ENCODE measurements around the gene NEURL1. TPM values are rescaled to one million over a fixed set of nuclear protein-coding genes. Genes with fewer than 3 reads are reported as not detected.

The NEURL1 gene
- total and polyA plus RNA-seq, 10 of the 15 experiments (the other 5 are each of a cell fraction or from before 2014, with no cell fraction given) = 0.02 to 0.05 (median 0.05) TPM; not detected in 6

DNA sequence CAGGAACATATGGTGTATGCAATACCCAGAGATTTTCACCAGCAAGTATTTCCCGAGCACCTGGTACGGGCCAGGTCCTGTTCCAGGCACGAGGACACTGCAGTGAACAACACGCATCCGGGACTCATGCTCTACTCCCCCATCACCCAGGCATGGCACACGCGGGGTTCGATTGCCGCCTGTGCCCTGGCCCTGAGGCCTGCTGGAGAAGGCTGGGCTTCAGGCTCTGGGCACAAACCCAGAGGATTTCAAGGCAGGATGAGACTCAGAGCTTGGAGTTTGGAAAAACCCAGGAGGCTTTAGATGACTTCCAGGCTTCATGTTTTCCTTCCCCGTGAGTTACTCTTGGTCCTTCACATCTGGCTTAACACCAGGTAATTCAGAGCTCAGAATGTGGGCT lies 143.5 kb downstream of the NEURL1 start:
- RAD21 ChIA-PET (ENCODE audit: unreplicated experiment) = interaction anchor here (1.5 kb wide), 1 partner anchor 50 kb away, joined by 4 read pairs; no protein-coding TSS in a partner anchor
- TF ChIP-seq, protein P1, sequence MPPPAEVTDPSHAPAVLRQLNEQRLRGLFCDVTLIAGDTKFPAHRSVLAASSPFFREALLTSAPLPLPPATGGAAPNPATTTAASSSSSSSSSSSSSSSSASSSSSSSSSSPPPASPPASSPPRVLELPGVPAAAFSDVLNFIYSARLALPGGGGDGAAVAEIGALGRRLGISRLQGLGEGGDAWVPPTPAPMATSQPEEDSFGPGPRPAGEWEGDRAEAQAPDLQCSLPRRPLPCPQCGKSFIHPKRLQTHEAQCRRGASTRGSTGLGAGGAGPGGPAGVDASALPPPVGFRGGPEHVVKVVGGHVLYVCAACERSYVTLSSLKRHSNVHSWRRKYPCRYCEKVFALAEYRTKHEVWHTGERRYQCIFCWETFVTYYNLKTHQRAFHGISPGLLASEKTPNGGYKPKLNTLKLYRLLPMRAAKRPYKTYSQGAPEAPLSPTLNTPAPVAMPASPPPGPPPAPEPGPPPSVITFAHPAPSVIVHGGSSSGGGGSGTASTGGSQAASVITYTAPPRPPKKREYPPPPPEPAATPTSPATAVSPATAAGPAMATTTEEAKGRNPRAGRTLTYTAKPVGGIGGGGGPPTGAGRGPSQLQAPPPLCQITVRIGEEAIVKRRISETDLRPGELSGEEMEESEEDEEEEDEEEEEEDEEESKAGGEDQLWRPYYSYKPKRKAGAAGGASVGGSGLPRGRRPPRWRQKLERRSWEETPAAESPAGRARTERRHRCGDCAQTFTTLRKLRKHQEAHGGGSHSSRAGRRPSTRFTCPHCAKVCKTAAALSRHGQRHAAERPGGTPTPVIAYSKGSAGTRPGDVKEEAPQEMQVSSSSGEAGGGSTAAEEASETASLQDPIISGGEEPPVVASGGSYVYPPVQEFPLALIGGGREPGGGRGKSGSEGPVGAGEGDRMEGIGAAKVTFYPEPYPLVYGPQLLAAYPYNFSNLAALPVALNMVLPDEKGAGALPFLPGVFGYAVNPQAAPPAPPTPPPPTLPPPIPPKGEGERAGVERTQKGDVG (CRISPR knock-in tag; IDR thresholded peaks at IDR 0.05) = no peak
- TF ChIP-seq PAX8 (IDR thresholded peaks at IDR 0.05) (no peak), MXI1 (IDR thresholded peaks at IDR 0.05; ENCODE audit: low read depth, low read length) (no peak), JUNB (IDR thresholded peaks at IDR 0.05) (no peak), ZNF217 (IDR thresholded peaks at IDR 0.05) (no peak), ASH2L (IDR thresholded peaks at IDR 0.05; ENCODE audit: borderline replicate concordance, low read depth) (no peak), MEF2A (IDR thresholded peaks at IDR 0.05; ENCODE audit: insufficient read depth, low read depth, low read length) (no peak), HDGF (IDR thresholded peaks at IDR 0.05) (no peak), SP1 (IDR thresholded peaks at IDR 0.05; ENCODE audit: low read depth, low read length) (no peak)
- Histone ChIP-seq H3K4me2 (ENCODE audit: control insufficient read depth, insufficient read depth) (no peak overlapping the region), H3K4me1 (ENCODE audit: control insufficient read depth, insufficient read depth, low read length) (peaks cover 3% of the 10 kb centered on the region), H4K20me1 (ENCODE audit: control insufficient read depth, insufficient read depth) (no peaks in the 10 kb centered on the region), H3K9me3 (replicated peaks; ENCODE audit: control insufficient read depth, insufficient read depth, low read length) (no peaks in the 10 kb centered on the region), H3K36me3 (ENCODE audit: control insufficient read depth in 2 of 2, insufficient read depth in 2 of 2, low read length in 1 of 2) (peaks cover 3 to 10% of the 10 kb centered on the region in 2 experiments), H2AFZ (ENCODE audit: control insufficient read depth, low read depth, low read length) (no peak overlapping the region), H3K4me3 (no peak overlapping the region), H3K79me2 (ENCODE audit: control insufficient read depth, insufficient read depth, low read length) (no peaks in the 10 kb centered on the region; the same call in 1 of the 2 replicates), H3K9ac (ENCODE audit: control insufficient read depth, insufficient read depth, low read length) (no peak overlapping the region), H3K27me3 (replicated peaks in 1 of 2; ENCODE audit: control insufficient read depth in 2 of 2, insufficient read depth in 2 of 2, low read length in 1 of 2) (no peaks in the 10 kb centered on the region), H3K27ac (ENCODE audit: control insufficient read depth, insufficient read depth) (no peak overlapping the region)
- intact Hi-C loops (cut with micrococcal nuclease; ENCODE audit: unreplicated experiment) = no loop called here
- POLR2A ChIA-PET = no interaction called here
- FAIRE-seq (no peak), ATAC-seq (no peak), DNase-seq (ENCODE audit: low read depth, low spot score) (no peak)
- CTCF ChIA-PET = interaction anchor here (1.9 kb wide), 1 partner anchor 49 kb away, joined by 7 read pairs; no protein-coding TSS in a partner anchor
- 90% methylated on average over 10 of the region's 10 CpGs for WGBS (ENCODE audit: insufficient coverage, insufficient replicate concordance, low lambda C conversion rate, missing lambda C conversion rate)
- SMC1A ChIA-PET (ENCODE audit: uncharacterized antibody, unreplicated experiment) = no interaction called here
- in situ Hi-C loops (cut with MboI) = no loop called here
- BruUV-seq (replicated peaks) = no TSS peak

Measured in GM12878 (cell line).